Fibroblast of skin of right biceps (primary cell): ENCODE measurements around the gene ATP9A.
A peak's percentile ranks its signal among the peaks of the same experiment; 100 is the strongest.
"Not testable (repeated sequence)": the region's sequence is repeated elsewhere in the genome, so short reads cannot be mapped to it uniquely, and the experiment has no call there.

Experiments
- DNase-seq: peaks from one replicate; pipeline ENCODE4 v3.0.0-alpha.2; 2013

ATP9A gene

DNA sequence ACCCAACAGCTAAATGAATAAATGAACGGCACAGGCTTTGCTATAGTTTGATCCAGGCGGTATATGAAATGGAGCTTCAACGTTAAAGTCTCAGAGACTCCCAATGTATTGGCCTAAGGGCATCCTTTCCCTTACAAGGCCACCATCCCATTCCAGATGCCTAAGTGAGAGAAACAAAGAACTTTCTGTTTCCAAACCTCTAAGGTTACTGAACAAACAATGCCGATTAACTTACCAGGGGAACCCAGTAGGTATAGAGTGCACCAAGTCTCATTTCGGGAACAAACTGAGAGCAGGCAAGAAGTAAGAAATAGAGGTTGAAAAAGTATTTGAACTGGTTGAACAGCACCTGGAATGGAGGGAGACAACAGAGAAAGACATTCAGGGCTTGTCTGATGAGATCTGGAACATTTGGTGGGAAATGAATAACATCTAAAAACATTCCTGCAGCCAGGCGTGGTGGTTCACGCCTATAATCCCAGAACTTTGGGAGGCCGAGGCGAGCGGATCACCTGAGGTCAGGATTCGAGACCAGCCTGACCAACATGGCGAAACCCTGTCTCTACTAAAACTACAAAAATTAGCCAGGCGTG is 42.5 kb downstream of the ATP9A start:
- DNase-seq = no peak

DNA sequence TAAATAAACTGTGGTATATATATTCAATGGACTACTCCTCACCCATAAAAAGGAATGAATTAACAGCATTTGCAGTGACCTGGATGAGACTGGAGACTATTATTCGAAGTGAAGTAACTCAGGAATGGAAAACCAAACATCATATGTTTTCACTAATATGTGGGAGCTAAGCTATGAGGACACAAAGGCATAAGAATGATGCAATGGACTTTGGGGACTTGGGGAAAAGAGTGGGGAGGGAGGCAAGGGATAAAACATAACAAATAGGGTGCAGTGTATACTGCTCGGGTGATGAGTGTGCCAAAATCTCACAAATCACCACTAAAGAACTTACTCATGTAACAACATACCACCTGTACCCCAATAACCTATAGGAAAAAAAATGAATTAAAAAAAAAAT is 45.2 kb downstream of the ATP9A start:
- DNase-seq = not testable (repeated sequence)

DNA sequence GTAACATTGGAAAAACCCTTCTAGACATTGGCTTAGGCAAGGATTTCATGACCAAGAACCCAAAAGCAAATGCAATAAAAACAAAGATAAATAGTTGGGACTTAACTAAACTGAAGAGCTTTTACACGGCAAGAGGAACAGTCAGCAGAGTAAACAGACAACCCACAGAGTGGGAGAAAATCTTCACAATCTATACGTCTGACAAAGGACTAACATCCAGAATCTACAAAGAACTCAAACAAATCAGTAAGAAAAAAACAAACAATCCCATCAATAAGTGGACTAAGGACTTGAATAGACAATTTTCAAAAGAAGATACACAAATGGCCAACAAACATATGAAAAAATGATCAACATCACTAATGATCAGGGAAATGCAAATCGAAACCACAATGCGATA is 45.9 kb downstream of the ATP9A start:
- not testable (repeated sequence) for DNase-seq

DNA sequence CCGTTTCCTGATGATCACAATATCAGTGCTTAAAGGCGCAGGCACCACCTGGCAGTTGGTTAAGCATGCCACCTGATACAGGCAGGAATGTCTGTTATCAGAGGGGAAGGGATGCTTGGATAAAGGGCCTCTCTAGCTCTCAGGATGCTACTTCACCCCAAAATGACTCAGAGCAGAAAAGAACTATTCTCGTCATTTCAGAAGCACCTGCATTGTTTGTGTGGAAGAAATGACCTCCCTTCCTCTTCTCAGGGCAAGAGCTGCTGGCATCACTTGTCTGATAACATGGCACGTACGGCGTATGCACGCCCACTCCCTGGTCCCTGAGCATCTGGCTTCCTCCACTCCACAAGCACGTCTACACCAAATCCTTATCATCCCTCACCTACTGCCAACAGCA is 47.3 kb downstream of the ATP9A start:
- DNase-seq = no peak

DNA sequence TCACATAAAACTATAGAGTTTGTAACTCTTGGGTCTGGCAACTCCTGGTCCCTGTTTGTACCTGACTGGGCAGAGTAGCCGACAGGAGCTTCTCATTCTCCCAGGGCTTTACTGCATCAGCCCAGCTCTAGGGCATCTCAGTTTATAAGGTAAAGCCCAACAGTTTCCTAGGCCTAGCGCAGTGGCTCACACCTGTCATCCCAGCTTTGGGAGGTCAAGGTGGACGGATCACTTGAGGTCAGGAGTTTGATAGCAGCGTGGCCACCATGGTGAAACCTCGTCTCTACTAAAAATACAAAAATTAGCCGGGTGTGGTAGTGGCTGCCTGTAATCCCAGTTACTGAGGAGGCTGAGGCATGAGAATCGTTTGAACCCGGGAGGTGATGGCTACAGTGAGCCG is 47.8 kb downstream of the ATP9A start:
- no peak for DNase-seq

DNA sequence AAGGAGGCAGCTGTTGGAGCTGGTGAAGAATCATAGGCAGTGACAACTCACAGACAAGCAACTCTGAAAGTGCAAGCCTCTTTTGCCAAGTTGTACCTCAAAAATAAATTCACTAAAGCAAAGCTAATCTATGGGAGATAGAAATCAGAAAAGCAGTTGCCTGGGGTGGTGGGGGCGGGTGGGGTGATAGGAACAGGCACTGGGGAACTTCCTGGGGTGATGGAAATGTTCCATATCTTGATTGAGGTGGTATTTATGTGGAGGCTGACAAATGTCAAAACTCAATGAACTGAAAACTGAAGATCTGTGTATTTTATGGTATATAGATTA is 52.4 kb downstream of the ATP9A start:
- no peak for DNase-seq

DNA sequence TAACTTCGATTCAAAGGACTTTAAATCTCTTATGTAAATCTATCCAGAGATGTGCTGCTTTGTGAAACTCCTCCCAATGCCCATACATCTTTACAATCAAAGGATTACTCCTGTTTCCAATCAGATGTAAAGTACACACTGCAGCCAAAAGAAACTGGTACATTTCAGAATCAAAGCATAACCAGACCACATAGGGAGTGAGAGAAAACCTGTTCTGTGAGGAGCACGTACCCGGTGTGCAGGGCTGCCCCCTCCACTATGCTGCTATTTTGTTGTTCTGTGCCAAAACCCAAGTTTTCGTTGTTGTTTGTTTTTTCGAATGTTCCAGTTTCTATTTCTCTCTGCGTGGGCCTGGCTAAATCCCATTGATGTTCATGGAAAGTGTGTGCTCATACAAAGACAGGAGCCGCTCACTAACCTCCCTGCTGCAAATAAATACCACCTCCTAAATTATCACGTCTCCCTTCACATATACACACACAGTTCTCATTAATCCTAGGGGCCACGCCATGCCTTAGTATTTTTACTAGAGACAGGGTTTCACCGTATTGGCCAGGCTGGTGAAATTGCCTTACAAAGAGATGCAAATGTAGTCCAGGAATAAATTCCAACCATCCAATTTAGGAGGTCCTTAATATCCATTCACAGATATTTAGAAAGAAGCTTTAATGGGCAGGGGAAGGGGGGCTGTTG is 52.9 kb downstream of the ATP9A start:
- DNase-seq = no peak

DNA sequence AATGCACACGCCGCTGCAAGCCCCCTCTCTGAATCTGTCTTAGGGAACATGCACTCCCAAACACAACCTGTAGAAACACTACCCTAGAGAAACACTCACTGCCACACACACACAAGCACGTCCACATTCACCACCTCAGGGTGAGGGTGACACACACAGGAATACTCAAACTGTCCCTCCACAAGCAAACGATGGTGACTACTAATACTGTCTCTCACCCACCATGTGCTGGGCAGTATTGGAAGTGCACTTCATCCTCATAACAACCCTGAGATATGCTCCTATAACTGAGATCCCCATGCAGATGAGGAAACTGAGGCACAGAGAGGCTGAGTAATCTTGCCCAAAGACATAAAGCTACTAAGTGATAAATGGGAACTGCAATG is 55.0 kb downstream of the ATP9A start:
- no peak for DNase-seq

DNA sequence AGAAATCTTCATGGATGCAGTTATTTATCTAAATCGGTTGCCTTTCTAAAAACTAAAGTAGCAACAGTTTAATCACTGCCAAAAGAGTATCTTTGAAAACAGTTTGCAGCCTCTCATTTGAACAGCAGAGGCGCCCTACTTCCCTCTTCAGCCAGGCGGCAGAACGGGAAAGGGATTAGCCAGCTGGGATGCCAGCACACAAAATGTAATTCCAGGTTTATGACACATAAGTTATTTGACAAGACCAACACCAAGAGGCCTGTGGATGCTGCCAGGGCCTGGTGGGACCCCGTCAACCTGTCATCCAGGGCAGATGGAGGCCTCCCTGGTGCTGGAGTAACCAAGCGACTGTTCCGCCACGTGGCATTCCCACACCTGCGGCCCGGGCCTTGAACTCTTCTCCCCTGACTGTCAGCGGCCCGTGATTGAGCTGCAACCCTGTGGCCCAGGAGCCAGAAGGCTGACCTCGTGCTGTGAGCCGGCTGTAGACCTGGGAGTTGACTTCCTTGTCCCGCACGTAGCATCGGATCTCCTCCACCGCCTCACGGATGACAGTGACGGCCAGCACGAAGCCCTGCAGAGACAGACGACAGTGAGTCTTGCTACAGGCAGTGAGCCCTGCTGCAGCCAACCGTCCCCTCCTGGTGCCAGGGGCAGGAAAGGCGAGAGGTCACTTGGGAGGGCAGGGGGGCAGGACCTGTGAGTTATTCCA is 55.5 kb downstream of the ATP9A start:
- DNase-seq = peak; percentile 63

DNA sequence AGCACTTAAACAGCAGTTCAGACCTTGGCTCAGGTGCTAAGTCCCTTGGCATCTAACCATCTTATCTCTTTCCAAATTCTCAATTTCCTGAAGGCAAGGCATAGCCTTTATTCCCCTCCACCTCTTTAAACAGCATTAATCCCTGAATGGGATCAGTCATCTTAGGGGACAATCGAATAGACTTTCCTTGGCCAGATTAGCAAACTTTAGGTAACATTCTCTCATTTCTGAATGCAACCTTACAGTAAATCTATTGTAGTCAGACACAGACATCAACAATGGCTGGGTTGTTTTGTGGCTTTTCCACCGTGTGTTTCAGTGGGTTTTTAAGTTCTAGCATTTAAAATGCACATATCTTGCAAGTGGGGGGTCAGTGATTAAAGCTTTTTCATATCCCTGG is 56.8 kb downstream of the ATP9A start:
- no peak for DNase-seq

DNA sequence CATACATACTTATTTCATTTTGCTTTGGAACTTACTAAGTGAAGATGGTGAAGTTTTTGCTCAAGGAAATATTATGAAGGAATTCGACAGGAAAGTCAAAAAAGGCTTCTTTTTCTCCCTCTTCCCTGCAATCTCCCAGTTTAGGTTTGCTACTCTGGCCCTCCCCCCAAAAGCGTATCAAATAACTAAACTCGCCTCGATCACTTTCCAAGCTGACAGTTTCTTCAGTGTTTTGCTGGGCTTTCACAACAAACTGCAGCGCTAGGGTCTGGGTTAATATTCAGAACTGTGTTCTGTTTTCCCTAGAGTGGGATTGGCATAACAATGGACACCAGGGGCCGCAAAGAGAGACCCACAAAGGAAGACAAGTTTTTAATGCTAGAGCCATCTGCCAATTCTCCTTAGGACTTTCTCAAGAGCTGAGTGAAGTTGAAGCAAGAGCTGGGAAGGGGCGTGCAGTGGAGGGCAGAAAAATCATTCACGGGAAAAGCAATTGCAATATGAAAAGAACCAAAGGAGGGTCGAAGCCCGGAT is 57.8 kb downstream of the ATP9A start:
- no peak for DNase-seq

DNA sequence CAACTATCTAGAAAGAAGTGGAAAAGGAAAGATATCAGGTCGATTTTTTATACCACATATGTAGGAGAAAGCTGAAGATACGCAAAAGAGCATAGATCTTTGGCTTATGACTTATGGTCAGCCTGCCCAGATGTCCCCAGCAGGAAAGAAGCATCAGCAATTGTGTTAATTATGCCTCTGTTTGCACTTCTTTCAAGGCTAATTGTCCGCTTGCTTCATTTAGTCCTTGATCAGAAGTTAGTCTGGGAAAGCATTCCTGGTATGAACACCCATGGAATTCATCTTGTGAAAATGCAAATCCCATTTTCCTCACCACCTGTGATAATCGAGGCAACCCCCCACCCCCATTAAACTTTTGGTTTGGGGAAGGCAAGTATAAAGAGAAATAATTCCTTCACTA is 62.8 kb downstream of the ATP9A start:
- no peak for DNase-seq

DNA sequence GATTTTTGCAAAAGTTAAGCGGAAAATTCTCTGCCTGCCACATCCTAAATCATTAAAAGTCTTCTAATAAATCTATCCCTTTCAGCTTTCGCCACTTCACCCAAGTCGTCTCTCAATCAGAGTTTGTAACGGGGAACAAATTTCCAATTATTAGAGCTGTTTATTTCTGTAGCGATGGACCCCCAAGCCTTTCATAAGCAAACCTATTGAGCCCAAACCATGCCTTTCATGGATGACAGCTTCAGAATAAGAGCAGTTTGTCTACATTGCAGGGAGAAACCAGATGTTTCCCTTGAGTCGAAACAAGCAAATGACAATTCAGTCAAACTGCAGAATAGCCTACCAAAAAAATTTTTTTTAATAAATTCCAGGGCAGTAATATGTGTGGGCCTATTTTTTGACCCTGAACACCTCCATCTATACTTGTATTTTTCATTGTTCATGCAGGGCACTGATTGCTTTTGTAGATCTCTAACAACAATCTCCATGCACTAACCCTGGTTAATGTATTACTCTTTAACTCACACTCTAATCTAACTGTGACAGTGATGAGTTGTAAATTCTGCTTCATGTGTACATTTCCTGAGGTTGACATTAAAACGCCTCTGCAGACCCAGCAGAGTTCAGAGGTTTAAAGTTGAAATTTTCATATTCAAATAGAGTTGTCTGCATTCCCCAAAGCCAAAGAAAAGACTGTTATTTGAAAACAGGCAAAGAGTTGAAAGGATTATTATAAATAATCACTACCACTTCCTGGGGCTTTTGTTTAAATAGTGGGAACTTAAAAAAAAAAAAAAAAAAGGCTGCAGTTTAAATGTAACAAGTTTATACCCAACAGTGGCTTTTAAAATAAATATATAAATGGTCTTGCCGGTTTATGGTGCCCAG is 64.5 kb downstream of the ATP9A start:
- DNase-seq = no peak

DNA sequence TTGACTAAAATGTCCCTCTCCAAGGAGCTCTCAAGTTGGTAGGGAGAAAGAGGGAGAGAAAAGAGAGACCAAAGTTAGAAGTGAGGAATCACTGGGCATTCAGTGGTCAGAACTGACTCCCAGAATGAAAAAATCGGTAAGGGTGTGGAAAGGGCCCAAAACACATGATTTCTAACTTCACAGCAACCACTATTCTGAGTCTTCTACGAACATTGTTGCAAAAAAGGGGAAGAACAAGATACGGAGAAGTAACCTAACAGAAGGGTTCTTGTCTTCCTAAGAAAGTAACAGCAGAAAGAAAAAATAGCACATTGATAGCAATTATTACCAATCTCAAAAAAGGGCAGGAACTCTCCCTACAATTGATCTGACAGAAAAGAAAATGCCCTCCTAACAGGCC is 65.6 kb downstream of the ATP9A start:
- DNase-seq = no peak

DNA sequence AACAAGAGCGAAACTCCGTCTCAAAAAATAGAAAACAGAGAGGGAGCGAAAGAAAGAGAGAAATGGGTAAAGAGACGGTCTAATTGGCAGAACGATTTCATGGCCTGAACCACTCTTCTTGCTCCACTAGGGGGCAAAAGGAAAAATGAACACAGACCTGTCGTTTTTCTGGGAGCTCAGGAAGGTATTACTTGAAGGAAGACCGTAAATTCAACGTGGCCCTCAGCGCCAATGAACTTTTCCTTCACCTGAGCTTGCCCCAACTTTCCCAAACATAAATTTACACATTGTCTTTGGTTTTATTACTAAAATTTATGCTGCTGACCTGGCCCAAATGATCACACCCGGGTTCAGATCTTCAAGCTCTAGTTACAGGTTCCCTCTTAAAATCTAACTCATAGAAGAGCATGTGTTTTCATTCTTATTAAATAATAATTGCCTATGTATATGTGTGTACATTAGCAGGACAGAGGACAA is 67.3 kb downstream of the ATP9A start:
- peak; percentile 47 for DNase-seq

DNA sequence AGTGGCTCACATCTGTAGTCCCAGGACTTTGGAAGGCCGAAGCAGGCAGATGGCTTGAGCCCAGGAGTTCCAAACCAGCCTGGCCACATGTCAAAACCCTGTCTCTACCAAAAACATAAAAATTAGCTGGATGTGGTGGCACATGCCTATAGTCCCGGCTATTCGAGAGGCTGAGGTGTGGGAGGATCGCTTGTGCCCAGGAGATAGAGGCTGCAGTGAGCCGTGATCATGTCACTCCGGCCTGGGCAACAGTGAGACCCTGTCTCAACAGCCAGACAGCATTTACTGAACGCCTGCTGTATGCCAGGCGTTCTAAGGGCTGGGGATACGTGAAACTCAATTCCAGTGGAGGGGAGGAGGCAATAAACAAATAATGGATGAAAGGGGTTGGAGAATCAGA is 69.9 kb downstream of the ATP9A start:
- DNase-seq = no peak

DNA sequence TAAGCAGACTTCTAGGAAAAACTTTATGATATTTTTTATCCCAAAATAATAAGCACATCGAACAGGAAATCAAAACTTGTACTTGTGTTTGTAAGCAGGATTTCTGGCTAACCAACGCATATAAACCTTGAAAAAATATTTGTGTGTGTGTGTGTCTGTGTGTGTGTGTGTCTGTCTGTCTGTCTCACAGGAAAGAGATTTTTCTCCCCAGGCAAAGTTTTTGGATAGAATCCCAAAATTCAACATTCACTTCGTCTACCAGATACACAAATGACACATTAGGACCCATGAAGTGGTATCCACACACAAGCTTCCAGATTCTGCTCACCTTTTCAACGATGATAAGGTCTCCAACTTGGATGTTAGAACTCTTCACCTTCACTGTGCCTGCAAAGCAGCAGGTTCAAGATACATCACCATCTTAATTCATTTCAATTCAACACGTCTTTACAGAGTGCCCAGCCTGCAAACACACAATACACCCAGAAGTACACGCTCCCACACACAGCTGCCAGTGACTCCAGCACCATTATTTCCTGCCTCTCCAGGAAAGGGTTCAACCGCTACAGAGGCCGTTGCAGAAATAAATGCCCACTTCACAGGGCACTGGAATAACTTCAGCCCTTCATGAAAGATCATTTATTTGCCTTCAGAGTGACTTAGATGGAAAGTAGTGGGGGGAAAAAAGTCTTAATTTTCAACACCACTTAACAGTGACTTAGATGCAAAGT is 70.9 kb downstream of the ATP9A start:
- DNase-seq = peak; percentile 45

DNA sequence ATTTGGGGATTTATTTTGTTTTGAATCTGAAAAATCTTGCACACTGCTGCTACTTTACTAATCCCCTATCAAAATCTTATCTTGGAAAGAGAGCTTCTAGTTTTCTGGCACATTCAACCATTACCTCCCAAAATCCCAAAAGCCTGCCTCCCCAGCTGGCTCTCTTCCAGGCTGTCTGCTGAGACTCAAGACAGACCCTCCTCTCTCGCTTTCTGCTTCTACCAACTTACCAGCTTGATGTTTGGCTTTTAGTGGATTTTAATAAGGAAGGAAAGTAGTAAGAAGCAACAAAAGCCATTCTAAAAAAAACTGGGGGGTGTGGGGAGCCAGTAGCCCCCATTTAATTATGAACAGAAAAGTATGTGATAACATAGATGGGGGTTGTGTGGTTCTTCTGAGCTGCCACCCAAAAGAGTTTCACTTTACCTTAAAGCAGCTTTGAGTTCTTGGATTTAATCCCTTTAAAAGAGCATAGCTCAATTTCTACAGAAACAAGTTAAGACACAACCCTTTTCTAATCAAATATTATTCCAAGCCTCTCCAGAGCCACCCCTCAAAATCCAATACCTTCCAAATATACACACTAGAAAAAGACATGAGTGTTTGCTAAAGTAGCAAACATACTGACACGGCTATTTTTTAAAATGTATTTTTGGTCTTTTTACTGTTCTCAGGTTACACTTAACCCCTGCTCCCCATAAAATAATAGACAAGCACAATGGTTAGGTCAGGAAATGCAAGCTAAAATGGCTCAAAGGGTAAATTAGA is 71.7 kb downstream of the ATP9A start:
- DNase-seq = peak; percentile 48

DNA sequence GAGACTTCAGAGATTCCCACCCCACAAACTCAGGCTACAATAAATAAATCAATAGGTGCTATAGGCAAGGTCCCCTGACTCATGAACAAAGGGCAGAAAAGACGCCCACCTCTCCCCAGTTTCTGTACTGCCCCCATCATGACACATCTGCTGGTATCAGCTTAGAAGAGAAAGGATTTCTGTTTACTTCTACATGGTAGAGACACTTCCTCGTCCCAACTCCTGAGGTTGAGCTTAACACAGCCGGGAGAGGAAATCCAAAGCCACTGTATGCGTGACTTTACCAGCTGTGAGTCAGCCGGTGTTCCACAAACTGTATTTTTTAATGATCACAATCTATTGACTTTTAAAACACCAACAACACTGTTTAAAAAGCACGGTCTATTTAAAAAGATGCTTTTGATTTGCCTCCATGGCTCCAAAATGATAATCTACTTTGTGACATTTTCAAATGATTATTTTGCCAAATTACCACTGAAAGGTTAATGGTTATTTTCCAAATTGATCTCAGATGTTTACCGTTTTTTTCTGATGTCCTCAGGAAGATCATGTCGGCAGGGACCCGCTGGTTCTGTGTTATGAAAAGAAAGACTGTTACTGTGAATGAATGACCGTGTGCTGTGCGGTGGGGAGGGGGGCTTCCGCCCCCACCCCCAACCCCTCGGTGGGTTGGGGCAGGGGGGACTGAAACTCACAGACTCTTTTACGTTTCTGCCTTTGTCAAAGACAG is 72.5 kb downstream of the ATP9A start:
- DNase-seq = peak; percentile 85

DNA sequence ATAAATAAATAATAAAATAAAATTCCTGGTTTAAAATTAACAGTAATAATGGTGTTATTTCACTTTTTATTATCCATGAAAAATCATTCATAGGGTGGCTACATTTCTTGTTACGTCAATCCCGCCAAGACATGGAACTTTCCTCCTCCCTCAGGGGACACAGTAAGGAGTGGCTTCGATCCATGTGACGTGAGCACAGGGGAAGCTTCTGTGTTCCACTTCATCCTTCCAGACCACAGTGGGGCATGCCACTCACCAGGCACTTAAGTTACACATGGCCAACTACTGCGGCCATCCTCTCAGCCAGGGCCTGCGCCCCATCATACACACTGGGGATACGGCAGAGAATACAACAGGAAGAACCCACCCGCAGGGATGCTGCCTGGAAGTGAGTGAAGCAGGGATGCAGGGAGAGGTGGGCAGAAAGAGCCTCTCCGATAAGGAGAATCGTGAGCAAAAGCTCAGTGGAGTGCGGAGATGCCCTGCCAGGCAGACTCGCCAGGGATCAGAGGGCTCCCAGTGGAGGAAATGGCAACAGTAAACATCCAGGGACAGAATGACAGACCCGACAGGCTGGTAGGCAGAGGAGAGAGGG is 75.3 kb downstream of the ATP9A start:
- no peak for DNase-seq
